ENCODE results near the gene ARHGEF28.
A peak's percentile ranks its signal among the peaks of the same experiment; 100 is the strongest.

Gene ARHGEF28

GRCh38 chr5:73670731-73671130 lies 44.7 kb downstream of the ARHGEF28 start:
- Histone ChIP-seq H2AFZ (ENCODE audit: low read length) (no peak overlapping the region), H3K4me1 (ENCODE audit: low read length) (peaks cover 39% of the 10 kb centered on the region), H3K36me3 (replicated peaks; ENCODE audit: insufficient read depth, low read length) (no peaks in the 10 kb centered on the region), H3K9me2 (replicated peaks; ENCODE audit: insufficient read depth, low read length) (no peaks in the 10 kb centered on the region), H3K27me3 (replicated peaks; ENCODE audit: insufficient read depth, low read length) (no peaks in the 10 kb centered on the region), H3K9me3 (replicated peaks; ENCODE audit: insufficient read depth, low read length) (no peaks in the 10 kb centered on the region), H3K79me2 (ENCODE audit: low read length) (no peaks in the 10 kb centered on the region), H3K4me2 (ENCODE audit: low read depth, low read length) (no peak overlapping the region), H3K4me3 (ENCODE audit: low read length) (no peak overlapping the region), H3K9ac (ENCODE audit: low read length) (no peak overlapping the region), H3F3A (ENCODE audit: insufficient read depth, low read length) (0 out of 2 replicates have a peak, but pooled peaks cover 3% of the 10 kb centered on the region), H3K27ac (ENCODE audit: low read length) (no peak overlapping the region), H4K20me1 (ENCODE audit: insufficient read depth, low read length) (no peaks in the 10 kb centered on the region)
- TF ChIP-seq EZH2 (optimal IDR thresholded peaks at IDR 0.05; ENCODE audit: low read depth, low read length): no peak
- DNase-seq: no peak

GRCh38 chr5:73672132-73672531 lies 46.1 kb downstream of the ARHGEF28 start:
- no peak for TF ChIP-seq EZH2phosphoT487 (IDR thresholded peaks at IDR 0.05; ENCODE audit: low read length)
- TF ChIP-seq CTCF (IDR thresholded peaks at IDR 0.05; ENCODE audit: low read length): no peak
- TF ChIP-seq EZH2 (optimal IDR thresholded peaks at IDR 0.05; ENCODE audit: low read depth, low read length): no peak
- Histone ChIP-seq H3K27ac (ENCODE audit: low read length) (no peak overlapping the region), H3K9me3 (replicated peaks; ENCODE audit: insufficient read depth, low read length) (no peaks in the 10 kb centered on the region), H3K4me3 (ENCODE audit: low read length) (no peak overlapping the region), H3K9ac (ENCODE audit: low read length) (no peak overlapping the region), H3K36me3 (replicated peaks; ENCODE audit: insufficient read depth, low read length) (no peaks in the 10 kb centered on the region), H3F3A (ENCODE audit: insufficient read depth, low read length) (0 out of 2 replicates have a peak, but pooled peaks cover 3% of the 10 kb centered on the region), H2AFZ (ENCODE audit: low read length) (no peak overlapping the region), H3K79me2 (ENCODE audit: low read length) (no peaks in the 10 kb centered on the region), H4K20me1 (ENCODE audit: insufficient read depth, low read length) (no peaks in the 10 kb centered on the region), H3K4me2 (ENCODE audit: low read depth, low read length) (no peak overlapping the region), H3K9me2 (replicated peaks; ENCODE audit: insufficient read depth, low read length) (no peaks in the 10 kb centered on the region), H3K27me3 (replicated peaks; ENCODE audit: insufficient read depth, low read length) (no peaks in the 10 kb centered on the region), H3K4me1 (ENCODE audit: low read length) (peaks cover 28% of the 10 kb centered on the region)
- no peak for DNase-seq

GRCh38 chr5:73673161-73673591 lies 47.2 kb downstream of the ARHGEF28 start:
- 0 out of 2 replicates have a peak, but pooled peaks cover 3% of the 10 kb centered on the region for H3F3A ChIP-seq (ENCODE audit: insufficient read depth, low read length)
- H4K20me1 ChIP-seq (ENCODE audit: insufficient read depth, low read length): no peaks in the 10 kb centered on the region
- H2AFZ ChIP-seq (ENCODE audit: low read length): peak overlapping the region; percentile 11; the same call in 1 of the 2 replicates
- H3K4me1 ChIP-seq (ENCODE audit: low read length): peaks cover 19% of the 10 kb centered on the region
- no peaks in the 10 kb centered on the region for H3K9me3 ChIP-seq (replicated peaks; ENCODE audit: insufficient read depth, low read length)
- H3K9ac ChIP-seq (ENCODE audit: low read length): no peak overlapping the region
- H3K9me2 ChIP-seq (replicated peaks; ENCODE audit: insufficient read depth, low read length): no peaks in the 10 kb centered on the region
- H3K27me3 ChIP-seq (replicated peaks; ENCODE audit: insufficient read depth, low read length): no peaks in the 10 kb centered on the region
- no peaks in the 10 kb centered on the region for H3K36me3 ChIP-seq (replicated peaks; ENCODE audit: insufficient read depth, low read length)
- H3K27ac ChIP-seq (ENCODE audit: low read length): no peak overlapping the region
- H3K4me2 ChIP-seq (ENCODE audit: low read depth, low read length): 0 out of 2 replicates have a peak overlapping the region, but pooled peaks have one; percentile 3
- DNase-seq: no peak
- H3K79me2 ChIP-seq (ENCODE audit: low read length): no peaks in the 10 kb centered on the region
- TF ChIP-seq CTCF (IDR thresholded peaks at IDR 0.05; ENCODE audit: low read length) (no peak), EZH2 (optimal IDR thresholded peaks at IDR 0.05; ENCODE audit: low read depth, low read length) (no peak)
- no peak overlapping the region for H3K4me3 ChIP-seq (ENCODE audit: low read length)

GRCh38 chr5:73674669-73675004 lies 48.6 kb downstream of the ARHGEF28 start:
- no peaks in the 10 kb centered on the region for H3K27me3 ChIP-seq (replicated peaks; ENCODE audit: insufficient read depth, low read length)
- H3K9me3 ChIP-seq (replicated peaks; ENCODE audit: insufficient read depth, low read length): no peaks in the 10 kb centered on the region
- H3K36me3 ChIP-seq (replicated peaks; ENCODE audit: insufficient read depth, low read length): no peaks in the 10 kb centered on the region
- TF ChIP-seq CTCF (IDR thresholded peaks at IDR 0.05; ENCODE audit: low read length): no peak
- TF ChIP-seq EZH2 (optimal IDR thresholded peaks at IDR 0.05; ENCODE audit: low read depth, low read length): no peak
- TF ChIP-seq EZH2phosphoT487 (IDR thresholded peaks at IDR 0.05; ENCODE audit: low read length): no peak
- H3K4me1 ChIP-seq (ENCODE audit: low read length): peaks cover 9% of the 10 kb centered on the region
- H3K79me2 ChIP-seq (ENCODE audit: low read length): no peaks in the 10 kb centered on the region
- H3K9ac ChIP-seq (ENCODE audit: low read length): no peak overlapping the region
- no peak overlapping the region for H3K4me3 ChIP-seq (ENCODE audit: low read length)
- no peaks in the 10 kb centered on the region for H3F3A ChIP-seq (ENCODE audit: insufficient read depth, low read length)
- H4K20me1 ChIP-seq (ENCODE audit: insufficient read depth, low read length): no peaks in the 10 kb centered on the region
- H3K27ac ChIP-seq (ENCODE audit: low read length): no peak overlapping the region
- DNase-seq: no peak
- H2AFZ ChIP-seq (ENCODE audit: low read length): peak overlapping the region; percentile 61; the same call in 1 of the 2 replicates
- H3K4me2 ChIP-seq (ENCODE audit: low read depth, low read length): no peak overlapping the region
- H3K9me2 ChIP-seq (replicated peaks; ENCODE audit: insufficient read depth, low read length): no peaks in the 10 kb centered on the region
